PFSK-1 (cell line): Measurements from ENCODE around the gene GPR82.

Experiments used
- FOXP2 ChIP-seq: optimal IDR thresholded peaks from 2 replicates; pipeline ENCODE3; 2011; ENCODE audit warnings: borderline replicate concordance, control low read depth, inconsistent platforms; ENCODE audit not compliant: insufficient read depth; ENCODE audit errors: extremely low read length, extremely low read depth
- POLR2AphosphoS5 ChIP-seq: IDR thresholded peaks from 2 replicates; pipeline ENCODE4 v1.6.1; 2012; ENCODE audit warnings: low read depth, mild to moderate bottlenecking, control low read depth, low read length, moderate library complexity
- SIN3A ChIP-seq: IDR thresholded peaks from 2 replicates; pipeline ENCODE4 v1.6.1; 2012; ENCODE audit warnings: mild to moderate bottlenecking, low read length, moderate library complexity, borderline replicate concordance; ENCODE audit not compliant: insufficient read depth
- TAF1 ChIP-seq: IDR thresholded peaks from 2 replicates; pipeline ENCODE4 v1.6.1; 2012; ENCODE audit warnings: low read length, control low read depth, borderline replicate concordance; ENCODE audit not compliant: insufficient read depth
- TF ChIP-seq, protein P1 (sequence below), 2 experiments: IDR thresholded peaks; 2 replicates each; pipeline versions ENCODE4 v1.6.1 to v1.8.0; 2011 to 2012; ENCODE audit warnings: low read depth in 2 of 2, low read length in 2 of 2, control low read depth in 1 of 2, inconsistent platforms in 1 of 2, mild to moderate bottlenecking in 1 of 2, moderate library complexity in 1 of 2; ENCODE audit not compliant: insufficient read depth in 1 of 2

The GPR82 gene

DNA sequence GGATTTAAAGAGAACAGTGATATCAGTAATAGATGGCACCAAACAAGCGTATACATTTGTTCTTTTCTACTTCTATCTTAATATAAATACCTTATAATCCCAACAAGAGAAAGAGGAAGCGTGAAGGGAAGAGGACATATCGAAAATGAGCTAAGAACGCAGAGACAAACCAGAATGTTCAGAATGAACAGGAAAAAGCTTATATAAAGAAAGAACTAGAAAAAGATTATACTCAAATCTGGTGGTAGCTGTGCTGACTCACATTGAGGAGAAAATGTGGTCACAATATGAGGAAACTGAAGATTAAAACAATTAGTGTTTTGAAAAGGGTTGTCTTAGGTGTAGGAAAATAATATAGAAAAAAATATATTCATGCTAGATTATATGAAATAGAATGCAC is 37.2 kb upstream of the GPR82 start:
- TF ChIP-seq SIN3A: no peak
- no peak for TF ChIP-seq POLR2AphosphoS5
- no peak for TF ChIP-seq FOXP2

DNA sequence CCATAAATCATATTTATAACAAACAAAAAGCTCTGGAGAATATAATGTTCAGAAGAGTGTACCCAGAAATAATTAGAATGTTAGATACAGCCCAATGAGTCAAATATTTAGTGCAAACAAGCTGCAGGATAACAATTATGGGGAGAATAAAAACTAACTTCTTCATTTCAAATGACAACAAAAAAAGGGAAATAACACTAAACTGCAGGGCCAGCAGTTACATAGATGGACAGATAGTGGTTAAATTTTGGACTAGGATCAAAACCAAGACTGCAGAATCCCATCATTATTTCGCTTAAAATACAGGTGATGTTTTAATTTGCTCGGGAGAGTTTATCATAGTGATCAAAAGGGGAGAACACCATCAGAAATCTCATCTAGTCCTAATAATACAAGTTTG is 35.8 kb upstream of the GPR82 start:
- TF ChIP-seq POLR2AphosphoS5 (no peak), TAF1 (no peak), SIN3A (no peak), FOXP2 (no peak)
- TF ChIP-seq, protein P1, sequence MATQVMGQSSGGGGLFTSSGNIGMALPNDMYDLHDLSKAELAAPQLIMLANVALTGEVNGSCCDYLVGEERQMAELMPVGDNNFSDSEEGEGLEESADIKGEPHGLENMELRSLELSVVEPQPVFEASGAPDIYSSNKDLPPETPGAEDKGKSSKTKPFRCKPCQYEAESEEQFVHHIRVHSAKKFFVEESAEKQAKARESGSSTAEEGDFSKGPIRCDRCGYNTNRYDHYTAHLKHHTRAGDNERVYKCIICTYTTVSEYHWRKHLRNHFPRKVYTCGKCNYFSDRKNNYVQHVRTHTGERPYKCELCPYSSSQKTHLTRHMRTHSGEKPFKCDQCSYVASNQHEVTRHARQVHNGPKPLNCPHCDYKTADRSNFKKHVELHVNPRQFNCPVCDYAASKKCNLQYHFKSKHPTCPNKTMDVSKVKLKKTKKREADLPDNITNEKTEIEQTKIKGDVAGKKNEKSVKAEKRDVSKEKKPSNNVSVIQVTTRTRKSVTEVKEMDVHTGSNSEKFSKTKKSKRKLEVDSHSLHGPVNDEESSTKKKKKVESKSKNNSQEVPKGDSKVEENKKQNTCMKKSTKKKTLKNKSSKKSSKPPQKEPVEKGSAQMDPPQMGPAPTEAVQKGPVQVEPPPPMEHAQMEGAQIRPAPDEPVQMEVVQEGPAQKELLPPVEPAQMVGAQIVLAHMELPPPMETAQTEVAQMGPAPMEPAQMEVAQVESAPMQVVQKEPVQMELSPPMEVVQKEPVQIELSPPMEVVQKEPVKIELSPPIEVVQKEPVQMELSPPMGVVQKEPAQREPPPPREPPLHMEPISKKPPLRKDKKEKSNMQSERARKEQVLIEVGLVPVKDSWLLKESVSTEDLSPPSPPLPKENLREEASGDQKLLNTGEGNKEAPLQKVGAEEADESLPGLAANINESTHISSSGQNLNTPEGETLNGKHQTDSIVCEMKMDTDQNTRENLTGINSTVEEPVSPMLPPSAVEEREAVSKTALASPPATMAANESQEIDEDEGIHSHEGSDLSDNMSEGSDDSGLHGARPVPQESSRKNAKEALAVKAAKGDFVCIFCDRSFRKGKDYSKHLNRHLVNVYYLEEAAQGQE (IDR thresholded peaks at IDR 0.05; ENCODE audit: insufficient read depth in 1 of 2, low read depth in 2 of 2, low read length in 2 of 2): no peak

DNA sequence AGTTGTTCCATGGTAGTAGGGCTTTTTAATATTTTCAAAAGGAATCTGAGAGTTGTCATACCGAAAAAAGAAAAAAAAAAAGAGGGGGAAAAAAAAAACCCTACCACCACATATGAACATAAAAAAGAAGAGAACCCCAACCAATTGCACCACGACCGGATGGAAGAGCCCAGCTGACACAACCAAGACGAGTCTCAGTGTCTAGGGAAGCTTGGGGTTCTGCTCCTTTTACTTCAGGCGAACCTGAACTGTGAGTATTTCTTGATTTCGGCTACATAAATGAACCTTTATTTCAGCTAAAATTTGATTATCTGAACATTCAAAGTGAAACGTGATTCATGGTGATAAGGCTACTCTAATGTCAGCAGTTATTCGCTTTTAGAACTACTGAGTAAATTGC is 35.1 kb upstream of the GPR82 start, which contains the start of gene GPR34:
Gene GPR34 (plus strand): TSS at position 139 of the 400 bp plus-strand sequence. CDS start 6,661 bp downstream, outside the sequence.
- TF ChIP-seq SIN3A (no peak), TAF1 (no peak), POLR2AphosphoS5 (no peak)
- TF ChIP-seq, protein P1 (IDR thresholded peaks at IDR 0.05; ENCODE audit: insufficient read depth in 1 of 2, low read depth in 2 of 2, low read length in 2 of 2): no peak

DNA sequence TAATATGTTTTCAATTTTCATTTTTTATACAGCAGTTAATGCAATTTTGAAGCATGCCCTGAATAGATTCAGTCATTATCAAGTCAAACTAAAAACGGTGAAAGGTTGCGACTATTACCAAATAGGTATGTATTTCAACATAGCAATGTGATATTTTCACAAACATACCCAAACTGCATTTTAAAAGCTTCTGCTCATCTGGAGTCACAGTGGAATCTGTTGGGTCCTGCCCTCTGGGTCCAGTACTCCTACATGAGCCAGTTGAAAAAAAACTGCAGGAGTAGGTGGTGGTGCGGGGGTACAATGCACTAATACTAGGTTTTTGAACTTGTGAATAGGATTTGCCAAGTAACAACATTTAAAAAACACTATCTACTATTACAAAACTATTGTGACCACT is 34.3 kb upstream of the GPR82 start:
- TF ChIP-seq POLR2AphosphoS5: no peak
- TF ChIP-seq SIN3A: no peak
- no peak for TF ChIP-seq TAF1
- TF ChIP-seq, protein P1 (IDR thresholded peaks at IDR 0.05; ENCODE audit: insufficient read depth in 1 of 2, low read depth in 2 of 2, low read length in 2 of 2): no peak
- TF ChIP-seq FOXP2: no peak

DNA sequence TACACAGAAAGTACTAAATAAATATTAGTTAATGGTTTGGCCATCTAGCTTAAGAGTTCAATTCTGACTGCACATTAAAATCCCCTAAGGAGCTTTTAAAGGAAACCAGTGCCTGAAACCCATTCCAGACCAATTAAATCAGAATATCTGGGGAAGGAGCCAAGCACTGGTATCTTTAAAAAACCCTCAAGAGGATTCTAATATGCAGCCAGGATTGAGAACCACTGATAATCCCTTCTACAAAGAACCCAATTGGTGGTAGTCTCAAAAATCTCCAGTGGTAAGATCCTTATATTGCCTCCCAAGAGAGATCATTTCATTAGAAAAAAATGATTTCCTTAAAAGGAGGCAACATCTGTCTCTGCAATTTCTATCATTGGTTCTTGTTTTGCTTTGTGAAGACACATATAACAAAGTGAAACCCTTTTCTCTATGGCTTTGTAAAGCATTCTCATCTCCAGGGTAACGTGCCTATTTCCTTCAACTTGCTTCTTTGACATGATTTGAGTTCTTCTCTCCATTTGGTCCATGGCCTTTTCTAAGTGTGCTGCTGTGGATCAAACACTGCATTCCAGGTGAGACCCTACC is 31.7 kb upstream of the GPR82 start:
- TF ChIP-seq FOXP2 (no peak), POLR2AphosphoS5 (no peak), TAF1 (no peak), SIN3A (no peak)
- TF ChIP-seq, protein P1 (IDR thresholded peaks at IDR 0.05; ENCODE audit: insufficient read depth in 1 of 2, low read depth in 2 of 2, low read length in 2 of 2): no peak
